GM13977 (cell line): Measurements from ENCODE around the gene HOXC9.

Experiments
- DNase-seq: peaks from one replicate; pipeline ENCODE4 v3.0.0; 2012; ENCODE audit warnings: low spot score
- in situ Hi-C: fragments of 300-500 bp; cut with MboI; formaldehyde crosslinking; loops from one replicate; pipeline ENCODE4 v1.12.0; 2022; ENCODE audit warnings: low sequenced_read_pairs, low pct_unique_long_range_greater_than_20kb, mixed read lengths, inconsistent platforms; ENCODE audit not compliant: unreplicated experiment
- TF ChIP-seq, protein P1 (sequence below): IDR thresholded peaks from 2 replicates; pipeline ENCODE4 v1.5.1; 2012; ENCODE audit warnings: mild to moderate bottlenecking, control low read depth; ENCODE audit not compliant: insufficient read depth; ENCODE audit errors: extremely low read depth, missing control alignments

Gene HOXC9

DNA sequence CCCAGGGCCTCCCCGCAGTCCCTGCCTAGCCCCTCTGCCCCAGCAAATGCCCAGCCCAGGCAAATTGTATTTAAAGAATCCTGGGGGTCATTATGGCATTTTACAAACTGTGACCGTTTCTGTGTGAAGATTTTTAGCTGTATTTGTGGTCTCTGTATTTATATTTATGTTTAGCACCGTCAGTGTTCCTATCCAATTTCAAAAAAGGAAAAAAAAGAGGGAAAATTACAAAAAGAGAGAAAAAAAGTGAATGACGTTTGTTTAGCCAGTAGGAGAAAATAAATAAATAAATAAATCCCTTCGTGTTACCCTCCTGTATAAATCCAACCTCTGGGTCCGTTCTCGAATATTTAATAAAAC is 30.5 kb downstream of the HOXC9 start:
- TF ChIP-seq, protein P1, sequence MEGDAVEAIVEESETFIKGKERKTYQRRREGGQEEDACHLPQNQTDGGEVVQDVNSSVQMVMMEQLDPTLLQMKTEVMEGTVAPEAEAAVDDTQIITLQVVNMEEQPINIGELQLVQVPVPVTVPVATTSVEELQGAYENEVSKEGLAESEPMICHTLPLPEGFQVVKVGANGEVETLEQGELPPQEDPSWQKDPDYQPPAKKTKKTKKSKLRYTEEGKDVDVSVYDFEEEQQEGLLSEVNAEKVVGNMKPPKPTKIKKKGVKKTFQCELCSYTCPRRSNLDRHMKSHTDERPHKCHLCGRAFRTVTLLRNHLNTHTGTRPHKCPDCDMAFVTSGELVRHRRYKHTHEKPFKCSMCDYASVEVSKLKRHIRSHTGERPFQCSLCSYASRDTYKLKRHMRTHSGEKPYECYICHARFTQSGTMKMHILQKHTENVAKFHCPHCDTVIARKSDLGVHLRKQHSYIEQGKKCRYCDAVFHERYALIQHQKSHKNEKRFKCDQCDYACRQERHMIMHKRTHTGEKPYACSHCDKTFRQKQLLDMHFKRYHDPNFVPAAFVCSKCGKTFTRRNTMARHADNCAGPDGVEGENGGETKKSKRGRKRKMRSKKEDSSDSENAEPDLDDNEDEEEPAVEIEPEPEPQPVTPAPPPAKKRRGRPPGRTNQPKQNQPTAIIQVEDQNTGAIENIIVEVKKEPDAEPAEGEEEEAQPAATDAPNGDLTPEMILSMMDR = no peak
- DNase-seq = no peak
- in situ Hi-C loops = loop anchor here (25.0 kb wide), 1 partner anchor 93 kb away; the partner anchor contains the start of gene HOXC13

DNA sequence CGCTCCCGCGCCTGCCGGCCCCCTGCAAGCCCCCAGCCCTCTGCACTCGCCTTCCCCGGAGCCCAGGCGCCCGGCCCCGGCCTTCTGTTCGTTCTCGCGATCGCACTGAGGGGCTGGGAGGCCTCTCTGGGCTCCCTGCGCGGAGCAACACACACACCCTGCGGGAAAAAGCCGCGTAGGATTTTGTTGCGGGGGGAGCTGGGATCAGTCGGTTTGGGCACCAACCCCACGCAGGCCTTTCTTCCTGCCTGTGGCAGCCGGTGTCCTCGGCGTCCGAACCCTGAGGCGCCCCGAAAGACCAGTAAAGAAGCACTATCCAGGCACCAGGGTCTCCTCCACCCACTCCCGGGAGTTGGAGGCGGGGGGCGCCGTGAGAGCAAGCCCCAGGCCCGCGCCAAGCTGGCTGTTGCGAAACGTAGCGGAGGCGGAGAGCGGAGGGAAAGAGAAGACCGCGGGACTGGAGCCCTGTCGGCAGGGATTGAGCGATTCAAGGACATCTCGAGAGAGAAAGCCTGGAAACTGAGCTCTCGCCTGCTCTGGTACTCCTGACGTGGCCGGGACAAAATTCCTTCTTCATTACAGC is 31.0 kb downstream of the HOXC9 start:
- no peak for DNase-seq
- TF ChIP-seq, protein P1 = no peak
- in situ Hi-C loops = loop anchor here (25.0 kb wide), 1 partner anchor 94 kb away; the partner anchor contains the start of gene HOXC13

DNA sequence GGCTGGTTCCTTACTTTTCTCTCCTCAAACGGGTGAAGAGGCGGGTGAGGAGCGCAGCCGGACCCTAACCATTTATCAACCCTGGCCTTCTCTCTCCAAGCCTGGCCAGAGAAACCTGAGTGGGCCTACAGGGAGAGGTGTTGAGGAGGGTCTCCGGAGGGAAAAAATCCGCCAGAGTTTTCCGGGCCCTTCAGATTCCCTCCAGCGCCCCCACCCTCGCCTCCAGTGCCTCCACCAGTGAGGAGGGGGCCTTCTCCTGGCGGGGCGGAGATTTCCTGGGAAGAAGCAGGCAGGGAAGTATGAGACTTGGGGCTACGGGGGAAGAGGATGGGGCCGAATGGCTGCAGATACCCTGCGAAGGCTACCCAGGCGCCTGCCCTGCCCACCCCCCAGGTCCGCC is 31.5 kb downstream of the HOXC9 start:
- TF ChIP-seq, protein P1 = no peak
- in situ Hi-C loops = loop anchor here (25.0 kb wide), 1 partner anchor 94 kb away; the partner anchor contains the start of gene HOXC13
- no peak for DNase-seq

DNA sequence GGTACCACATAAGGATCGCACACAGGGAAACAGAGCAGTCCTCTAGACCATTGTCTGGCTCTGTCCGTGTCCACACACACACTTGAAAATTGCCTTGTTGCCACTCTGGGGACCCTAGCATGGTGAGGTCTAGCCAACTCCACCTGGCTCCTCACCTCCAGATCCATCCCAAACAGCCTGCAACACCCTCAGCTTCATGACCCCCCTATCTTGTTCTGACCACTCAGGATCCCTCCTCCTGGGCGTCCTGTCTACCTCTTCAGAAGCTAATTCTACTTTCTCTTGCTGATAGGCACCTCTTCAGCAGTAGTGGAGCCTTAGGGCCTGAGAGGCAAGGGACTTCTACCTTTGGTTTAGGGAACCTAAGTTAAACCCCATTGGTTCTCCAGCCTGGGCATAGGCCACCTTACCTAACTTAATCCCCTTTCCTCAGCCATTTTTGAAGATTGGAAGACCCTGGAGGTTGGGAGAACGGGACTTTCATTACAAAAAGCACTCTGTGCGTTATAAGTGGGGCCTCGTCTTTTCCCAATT is 32.2 kb downstream of the HOXC9 start:
- no peak for DNase-seq
- TF ChIP-seq, protein P1 = no peak
- in situ Hi-C loops = loop anchor here (25.0 kb wide), 1 partner anchor 95 kb away; the partner anchor contains the start of gene HOXC13

DNA sequence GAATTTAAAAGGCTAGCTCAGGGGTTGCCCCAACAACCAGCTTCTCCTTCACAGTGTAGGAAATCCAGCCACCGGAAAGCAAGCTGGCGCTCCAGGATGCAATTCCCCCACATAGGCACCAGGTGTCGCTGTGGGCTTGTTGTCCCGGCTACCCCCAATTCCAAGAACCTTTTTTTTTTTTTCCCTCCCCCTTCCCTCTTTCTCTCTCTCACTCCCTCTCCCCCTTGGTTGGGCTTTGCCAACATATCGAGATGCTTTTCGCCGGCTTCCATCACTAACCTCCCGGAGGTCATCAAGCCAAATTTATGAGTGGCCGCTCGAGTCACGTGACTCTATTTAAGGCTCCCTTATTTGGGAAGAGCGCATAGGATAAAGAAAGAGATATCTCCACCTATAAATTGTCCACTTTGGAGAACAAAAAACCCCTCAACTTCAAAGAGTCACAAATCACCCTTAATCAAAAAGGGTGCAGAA is 32.7 kb downstream of the HOXC9 start, which contains the start of gene HOXC5:
TSS of gene HOXC5 (plus strand) at position 424 of the 474 bp plus-strand sequence. CDS start 73 bp downstream, outside the sequence.
- in situ Hi-C loops = loop anchor here (25.0 kb wide), 1 partner anchor 95 kb away; the partner anchor contains the start of gene HOXC13
- TF ChIP-seq, protein P1 = peak; percentile 92
- DNase-seq = peak; percentile 93

DNA sequence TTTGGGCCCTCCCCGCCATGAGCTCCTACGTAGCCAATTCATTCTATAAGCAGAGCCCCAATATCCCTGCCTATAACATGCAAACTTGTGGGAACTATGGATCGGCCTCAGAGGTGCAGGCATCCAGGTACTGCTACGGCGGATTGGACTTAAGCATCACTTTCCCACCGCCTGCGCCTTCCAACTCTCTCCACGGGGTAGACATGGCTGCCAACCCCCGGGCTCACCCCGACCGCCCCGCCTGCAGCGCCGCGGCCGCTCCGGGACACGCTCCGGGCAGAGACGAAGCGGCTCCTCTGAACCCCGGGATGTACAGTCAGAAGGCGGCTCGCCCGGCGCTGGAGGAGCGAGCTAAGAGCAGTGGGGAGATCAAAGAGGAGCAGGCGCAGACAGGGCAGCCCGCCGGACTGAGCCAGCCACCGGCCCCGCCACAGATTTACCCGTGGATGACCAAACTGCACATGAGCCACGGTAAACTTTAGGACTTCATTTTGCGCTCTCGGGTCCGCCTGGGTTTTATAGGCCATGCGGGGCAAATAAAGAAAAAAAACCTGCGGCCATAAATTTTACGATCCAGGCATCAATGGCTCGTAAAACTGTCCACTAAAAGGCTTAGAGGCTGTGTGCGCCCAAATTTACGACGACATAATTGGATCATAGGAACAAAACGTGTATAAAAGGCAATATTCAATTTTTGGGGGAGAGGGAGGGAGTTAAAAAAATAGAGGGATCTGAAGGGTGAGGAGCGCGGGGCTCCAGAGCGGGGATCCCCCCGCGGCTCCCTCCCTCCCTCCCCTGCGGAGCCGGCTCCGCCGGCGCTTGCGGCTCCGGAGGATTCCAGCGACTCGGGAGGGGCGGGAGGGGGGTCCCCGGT is 33.4 kb downstream of the HOXC9 start:
- no peak for DNase-seq
- TF ChIP-seq, protein P1 = no peak
- in situ Hi-C loops = loop anchor here (25.0 kb wide), 1 partner anchor 96 kb away; the partner anchor contains the start of gene HOXC13
